Omental fat pad (tissue), 4 donors: ENCODE results near the gene CPZ. TPM values are rescaled to one million over a fixed set of nuclear protein-coding genes. Genes with fewer than 3 reads are reported as not detected.

ENCODE experiments used
- ATAC-seq: fragments of 150-250 bp; one replicate; pipeline ENCODE4 v1.9.1; 2016; ENCODE audit warnings: mild to moderate bottlenecking, moderate library complexity; ENCODE audit not compliant: low FRiP score
- DNase-seq: peaks from one replicate; pipeline ENCODE4 v3.0.0-alpha.2; 2019; ENCODE audit warnings: low spot score
- CTCF ChIP-seq, 3 donors: fragments of 450-650 bp; IDR thresholded peaks; one replicate each; pipeline ENCODE4 v1.5.1; 2016 to 2017; ENCODE audit warnings: antibody characterized with exemption in 3 of 3, mild to moderate bottlenecking in 3 of 3, moderate library complexity in 2 of 3
- total RNA-seq, 4 donors: library from RNA; depleted of rRNA; stranded (reverse); fragments of >200 nt; gene quantifications; one replicate each; pipeline ENCODE4 v1.1.0, GENCODE V29; 2016

CPZ gene
- total RNA-seq, 4 donors from 2014 or later = 0.32 to 14.2 (median 8.4) TPM

- DNase-seq = no peak
Measured at GRCh38 chr4:8605289-8605688, 12.7 kb downstream of the CPZ start.

GRCh38 chr4:8606476-8606875 lies 13.9 kb downstream of the CPZ start:
- DNase-seq = no peak
- ATAC-seq = no peak
- TF ChIP-seq CTCF (IDR thresholded peaks at IDR 0.05) = no peak

More at GRCh38 chr4:8605289-8605688, 12.7 kb downstream of the CPZ start:
- ATAC-seq = no peak
- TF ChIP-seq CTCF (IDR thresholded peaks at IDR 0.05) = no peak

- no peak for ATAC-seq
Measured at GRCh38 chr4:8606966-8607365, 14.4 kb downstream of the CPZ start.

GRCh38 chr4:8607603-8608481 lies 15.3 kb downstream of the CPZ start:
- ATAC-seq (no peak), DNase-seq (no peak)
- TF ChIP-seq CTCF (IDR thresholded peaks at IDR 0.05) = peak in 1 of 3 donors; percentile 39

More at GRCh38 chr4:8606966-8607365, 14.4 kb downstream of the CPZ start:
- no peak for TF ChIP-seq CTCF (IDR thresholded peaks at IDR 0.05)
- no peak for DNase-seq

GRCh38 chr4:8608714-8609391 lies 16.3 kb downstream of the CPZ start:
- DNase-seq (no peak), ATAC-seq (no peak)
- no peak for TF ChIP-seq CTCF (IDR thresholded peaks at IDR 0.05)

- ATAC-seq (no peak), DNase-seq (no peak)
- no peak for TF ChIP-seq CTCF (IDR thresholded peaks at IDR 0.05)
Measured at GRCh38 chr4:8609406-8609805, 16.8 kb downstream of the CPZ start.
